HCT116 (cell line): ENCODE measurements around the gene LYPD6.

ENCODE experiments used
- CTCF ChIP-seq, 3 experiments: fragments of 200-600 bp in 1 of 3; sonication (generic) in 1 of 3; IDR thresholded peaks in 2 of 3; conservative IDR thresholded peaks in 1 of 3; 2 replicates each; pipeline ENCODE4 v1.5.1; 2012 to 2017; ENCODE audit warnings: low read depth in 2 of 3, low read length in 2 of 3, antibody characterized with exemption in 1 of 3, borderline replicate concordance in 1 of 3, control low read depth in 1 of 3, mild to moderate bottlenecking in 1 of 3, mixed read lengths in 1 of 3, mixed run types in 1 of 3, moderate library complexity in 1 of 3; ENCODE audit not compliant: insufficient read depth in 1 of 3
- YY1 ChIP-seq: IDR thresholded peaks from 2 replicates; pipeline ENCODE4 v1.6.1; 2011; ENCODE audit warnings: low read length, low read depth, moderate library complexity, mild to moderate bottlenecking; ENCODE audit not compliant: insufficient replicate concordance; ENCODE audit errors: extremely low read depth

- TF ChIP-seq CTCF (IDR thresholded peaks at IDR 0.05 in 2 of 3, conservative IDR thresholded peaks at IDR 0.05 in 1 of 3; ENCODE audit: borderline replicate concordance in 1 of 3, insufficient read depth in 1 of 3, low read depth in 2 of 3, low read length in 2 of 3) (no peak), YY1 (no peak)
These were observed 10.0 kb upstream of the LYPD6 start for GRCh38 chr2:149320362-149320761.
